BLaER1 (cell line): ENCODE results near the gene RNF2.

Experiments
- H3K27ac ChIP-seq: shearing (Covaris generic); formaldehyde crosslinking; 2 replicates; pipeline ENCODE4 v1.8.1; 2022
- H3K27me3 ChIP-seq: shearing (Covaris generic); formaldehyde crosslinking; 2 replicates; pipeline ENCODE4 v1.8.1; 2022
- H3K36me3 ChIP-seq: shearing (Covaris generic); formaldehyde crosslinking; 2 replicates; pipeline ENCODE4 v1.8.1; 2022
- H3K4me1 ChIP-seq: shearing (Covaris generic); formaldehyde crosslinking; 2 replicates; pipeline ENCODE4 v1.8.1; 2022
- H3K4me2 ChIP-seq: shearing (Covaris generic); formaldehyde crosslinking; 2 replicates; pipeline ENCODE4 v1.8.1; 2022
- H3K4me3 ChIP-seq: shearing (Covaris generic); formaldehyde crosslinking; 2 replicates; pipeline ENCODE4 v1.8.1; 2022
- H3K9ac ChIP-seq: shearing (Covaris generic); formaldehyde crosslinking; 2 replicates; pipeline ENCODE4 v1.8.1; 2022
- H3K9me3 ChIP-seq: shearing (Covaris generic); formaldehyde crosslinking; 2 replicates; pipeline ENCODE4 v1.8.1; 2022
- H4K20me1 ChIP-seq: shearing (Covaris generic); formaldehyde crosslinking; 2 replicates; pipeline ENCODE4 v1.8.1; 2022
- Cebpa-rat ChIP-seq: shearing (Covaris generic); IDR thresholded peaks from 2 replicates; pipeline ENCODE4 v1.8.1; 2022

Gene RNF2

GRCh38 chr1:185027252-185027882, 18.0 kb upstream of the RNF2 start:
- TF ChIP-seq Cebpa-rat: no peak
- Histone ChIP-seq H3K27me3 (no peaks in the 10 kb centered on the region), H3K9ac (no peak overlapping the region), H3K27ac (no peak overlapping the region), H3K4me1 (no peaks in the 10 kb centered on the region), H3K4me2 (no peak overlapping the region), H3K4me3 (peak overlapping the region; percentile 25; the same call in 1 of the 2 replicates), H3K36me3 (0 out of 2 replicates have a peak, but pooled peaks cover 7% of the 10 kb centered on the region), H4K20me1 (no peaks in the 10 kb centered on the region), H3K9me3 (peaks cover 32% of the 10 kb centered on the region)

GRCh38 chr1:185033686-185034085, 11.7 kb upstream of the RNF2 start:
- Histone ChIP-seq H3K4me2 (no peak overlapping the region), H3K27me3 (no peaks in the 10 kb centered on the region), H3K27ac (no peak overlapping the region), H3K4me1 (no peaks in the 10 kb centered on the region), H3K36me3 (no peaks in the 10 kb centered on the region), H4K20me1 (no peaks in the 10 kb centered on the region), H3K9ac (no peak overlapping the region), H3K9me3 (no peaks in the 10 kb centered on the region), H3K4me3 (no peak overlapping the region)
- no peak for TF ChIP-seq Cebpa-rat

GRCh38 chr1:185035258-185035657, 10.1 kb upstream of the RNF2 start:
- Histone ChIP-seq H3K9ac (no peak overlapping the region), H3K27ac (no peak overlapping the region), H3K4me2 (no peak overlapping the region), H3K36me3 (no peaks in the 10 kb centered on the region), H4K20me1 (no peaks in the 10 kb centered on the region), H3K4me1 (no peaks in the 10 kb centered on the region), H3K9me3 (no peaks in the 10 kb centered on the region), H3K27me3 (no peaks in the 10 kb centered on the region), H3K4me3 (no peak overlapping the region)
- no peak for TF ChIP-seq Cebpa-rat

- Histone ChIP-seq H3K27ac (no peak overlapping the region), H3K4me1 (no peaks in the 10 kb centered on the region), H3K36me3 (no peaks in the 10 kb centered on the region), H3K4me3 (no peak overlapping the region), H3K9me3 (no peaks in the 10 kb centered on the region), H3K27me3 (no peaks in the 10 kb centered on the region), H3K4me2 (no peak overlapping the region), H3K9ac (no peak overlapping the region), H4K20me1 (no peaks in the 10 kb centered on the region)
- no peak for TF ChIP-seq Cebpa-rat
These were observed 6.5 kb upstream of the RNF2 start for GRCh38 chr1:185038813-185039376.

- H3K36me3 ChIP-seq: no peaks in the 10 kb centered on the region
- H3K4me1 ChIP-seq: no peaks in the 10 kb centered on the region
- no peak overlapping the region for H3K4me2 ChIP-seq
- H3K27ac ChIP-seq: no peak overlapping the region
- no peaks in the 10 kb centered on the region for H3K9me3 ChIP-seq
- H3K9ac ChIP-seq: no peak overlapping the region
- no peaks in the 10 kb centered on the region for H3K27me3 ChIP-seq
- no peak for TF ChIP-seq Cebpa-rat
- H4K20me1 ChIP-seq: no peaks in the 10 kb centered on the region
- no peak overlapping the region for H3K4me3 ChIP-seq
These were observed 5.5 kb upstream of the RNF2 start for GRCh38 chr1:185039726-185040407.

- H4K20me1 ChIP-seq: no peaks in the 10 kb centered on the region
- no peak overlapping the region for H3K4me2 ChIP-seq
- no peaks in the 10 kb centered on the region for H3K4me1 ChIP-seq
- H3K9me3 ChIP-seq: no peaks in the 10 kb centered on the region
- no peak overlapping the region for H3K9ac ChIP-seq
- H3K36me3 ChIP-seq: no peaks in the 10 kb centered on the region
- H3K27me3 ChIP-seq: no peaks in the 10 kb centered on the region
- H3K27ac ChIP-seq: no peak overlapping the region
- no peak overlapping the region for H3K4me3 ChIP-seq
- TF ChIP-seq Cebpa-rat: no peak
These were observed 5.0 kb upstream of the RNF2 start for GRCh38 chr1:185040408-185040735.

GRCh38 chr1:185041742-185042141, 3.6 kb upstream of the RNF2 start:
- Histone ChIP-seq H3K27ac (no peak overlapping the region), H3K36me3 (no peaks in the 10 kb centered on the region), H3K27me3 (no peaks in the 10 kb centered on the region), H3K9me3 (no peaks in the 10 kb centered on the region), H3K4me1 (peaks cover 2% of the 10 kb centered on the region), H3K4me2 (no peak overlapping the region), H3K9ac (no peak overlapping the region), H3K4me3 (no peak overlapping the region), H4K20me1 (peaks cover 8% of the 10 kb centered on the region)
- no peak for TF ChIP-seq Cebpa-rat

- Histone ChIP-seq H3K4me1 (peaks cover 12% of the 10 kb centered on the region), H3K9ac (no peak overlapping the region), H3K27ac (no peak overlapping the region), H3K4me3 (no peak overlapping the region), H3K36me3 (no peaks in the 10 kb centered on the region), H3K4me2 (no peak overlapping the region), H3K27me3 (no peaks in the 10 kb centered on the region), H3K9me3 (no peaks in the 10 kb centered on the region), H4K20me1 (peaks cover 18% of the 10 kb centered on the region)
- no peak for TF ChIP-seq Cebpa-rat
These were observed 2.6 kb upstream of the RNF2 start for GRCh38 chr1:185042737-185043136.

GRCh38 chr1:185044387-185044786, 971 bp upstream of the RNF2 start:
- Histone ChIP-seq H3K27me3 (no peaks in the 10 kb centered on the region), H3K36me3 (no peaks in the 10 kb centered on the region), H3K4me3 (no peak overlapping the region), H3K4me2 (no peak overlapping the region), H3K4me1 (peaks cover 21% of the 10 kb centered on the region), H3K27ac (no peak overlapping the region), H3K9ac (no peak overlapping the region), H4K20me1 (peaks cover 34% of the 10 kb centered on the region), H3K9me3 (no peaks in the 10 kb centered on the region)
- TF ChIP-seq Cebpa-rat: no peak

GRCh38 chr1:185045814-185046492, 595 bp downstream of the RNF2 start:
- Histone ChIP-seq H3K36me3 (no peaks in the 10 kb centered on the region), H3K4me1 (peaks cover 21% of the 10 kb centered on the region), H3K9ac (peak overlapping the region; percentile 91), H3K4me3 (peak overlapping the region; percentile 86), H3K27ac (peak overlapping the region; percentile 87), H3K9me3 (peaks cover under 1% of the 10 kb centered on the region; the same call in 1 of the 2 replicates), H3K4me2 (peak overlapping the region; percentile 70), H3K27me3 (no peaks in the 10 kb centered on the region), H4K20me1 (peaks cover 49% of the 10 kb centered on the region)
- no peak for TF ChIP-seq Cebpa-rat
